SU-DHL-6 (cell line): ENCODE results near the gene ATG2A.

Experiments
- CTCF ChIP-seq: fragments of 200-600 bp; sonication (generic); IDR thresholded peaks from one replicate; pipeline ENCODE4 v1.5.1; 2017; ENCODE audit warnings: antibody characterized with exemption, mild to moderate bottlenecking, low read length, moderate library complexity; ENCODE audit not compliant: insufficient read depth, poor library complexity, severe bottlenecking
- EZH2phosphoT487 ChIP-seq: fragments of 200-600 bp; sonication (generic), shearing (Covaris generic); conservative IDR thresholded peaks from 2 replicates; pipeline ENCODE4 v1.6.1; 2018; ENCODE audit warnings: mild to moderate bottlenecking, antibody characterized with exemption, low read length, moderate library complexity, mixed read lengths

- TF ChIP-seq CTCF (no peak), EZH2phosphoT487 (no peak)
Measured at GRCh38 chr11:64916040-64916774, 802 bp downstream of the ATG2A start.
